NCI-H128 (cell line): ENCODE results near the gene ATCAY.
A peak's percentile ranks its signal among the peaks of the same experiment; 100 is the strongest.
"Not testable (repeated sequence)": the region's sequence is repeated elsewhere in the genome, so short reads cannot be mapped to it uniquely, and the experiment has no call there.

Source experiments
- DNase-seq: peaks from one replicate; lab custom pipeline; 2025; ENCODE audit not compliant: unreplicated experiment; lab: John Stamatoyannopoulos, UW

Gene ATCAY

DNA sequence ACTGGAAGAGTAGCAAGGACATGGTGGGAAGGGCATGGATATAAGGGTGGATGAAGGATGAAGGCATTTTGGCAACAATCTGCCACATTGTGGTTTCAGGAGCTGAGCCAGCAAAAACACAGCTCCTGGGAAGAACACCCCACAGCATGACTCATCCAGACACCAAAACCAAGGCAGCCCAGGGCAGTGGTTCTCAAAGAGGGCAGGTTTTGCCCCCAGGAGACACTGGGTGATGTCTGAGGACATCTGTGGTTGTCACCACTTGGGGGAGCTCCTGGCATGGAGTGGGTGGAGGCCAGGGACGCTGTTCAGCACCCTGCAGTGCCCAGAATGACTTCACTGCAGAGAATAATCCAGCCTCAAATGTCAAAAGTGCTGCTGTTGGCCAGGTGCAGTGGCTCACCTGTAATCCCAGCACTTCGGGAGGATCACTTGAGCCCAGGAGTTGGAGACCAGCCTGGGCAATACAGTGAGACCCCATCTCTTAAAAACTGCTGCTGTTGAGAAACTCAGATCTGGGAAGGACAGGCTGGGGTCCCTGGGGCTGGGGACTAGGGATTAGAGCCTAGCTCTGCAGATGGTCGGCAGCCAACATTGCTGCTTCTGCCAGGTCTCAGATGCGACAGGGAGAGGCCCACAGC lies 27.8 kb upstream of the ATCAY start:
- DNase-seq: no peak

DNA sequence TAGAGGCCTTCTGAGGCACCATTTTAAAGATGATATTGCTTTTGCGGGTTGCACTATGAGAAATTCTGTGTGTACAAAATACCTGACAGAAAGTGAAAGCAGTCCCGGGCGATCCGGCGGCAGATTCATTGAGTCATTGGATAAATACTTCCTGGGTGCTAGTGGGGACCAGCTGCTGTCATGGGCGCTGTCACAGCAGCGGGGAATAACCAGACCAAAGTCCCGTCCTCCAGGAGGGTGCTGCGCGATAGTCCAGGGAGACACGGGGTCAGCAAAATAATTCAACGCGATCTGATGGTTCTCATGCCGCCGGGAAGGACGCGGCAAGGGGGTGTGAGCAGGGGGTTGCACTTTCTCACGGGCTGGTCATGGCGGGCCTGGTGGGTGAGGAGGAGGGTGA lies 25.2 kb upstream of the ATCAY start:
- DNase-seq: no peak

DNA sequence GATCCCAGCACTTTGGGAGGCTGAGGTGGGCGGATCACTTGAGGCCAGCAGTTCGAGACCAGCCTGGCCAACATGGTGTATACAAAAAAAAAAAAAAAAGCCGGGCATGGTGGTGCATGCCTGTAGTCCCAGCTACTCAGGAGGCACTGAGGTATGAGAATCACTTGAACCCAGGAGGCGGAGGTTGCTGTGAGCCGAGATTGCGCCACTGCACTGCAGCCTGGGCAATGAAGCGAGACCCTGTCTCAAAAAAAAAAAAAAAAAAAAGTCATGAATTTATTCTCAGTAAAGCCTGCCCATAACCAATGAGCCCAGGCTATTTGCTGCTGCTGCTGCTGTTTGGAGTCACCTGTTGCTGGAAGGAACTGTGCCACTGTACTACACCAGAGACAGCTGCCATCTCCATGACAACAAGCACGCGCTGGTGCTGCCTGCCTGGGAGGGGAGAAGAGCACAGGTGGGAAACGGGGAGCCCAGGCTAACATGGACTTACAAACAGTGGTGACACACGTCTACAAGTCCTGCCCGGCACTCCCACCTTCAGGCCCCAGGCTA lies 23.0 kb upstream of the ATCAY start:
- DNase-seq: peak; percentile 49

DNA sequence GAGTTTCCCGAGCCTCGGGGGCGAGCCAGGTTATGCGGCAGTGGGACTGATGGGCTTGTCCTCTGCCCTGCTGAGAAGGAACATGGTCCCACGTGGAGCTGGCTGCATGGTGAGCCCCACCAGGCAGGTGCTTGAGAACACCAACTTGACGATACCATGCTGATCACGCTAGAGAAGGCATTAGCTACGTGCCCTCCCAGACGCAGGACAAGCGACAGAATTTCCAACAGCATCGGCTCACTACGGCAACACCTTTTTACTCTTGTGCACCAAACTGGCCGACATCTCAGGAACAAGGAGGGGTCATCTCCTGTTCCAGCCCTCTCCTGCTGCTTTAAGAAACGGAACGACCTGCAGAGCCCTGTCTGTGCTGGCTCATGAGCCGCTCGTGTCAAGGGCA lies 20.0 kb upstream of the ATCAY start:
- DNase-seq: no peak

DNA sequence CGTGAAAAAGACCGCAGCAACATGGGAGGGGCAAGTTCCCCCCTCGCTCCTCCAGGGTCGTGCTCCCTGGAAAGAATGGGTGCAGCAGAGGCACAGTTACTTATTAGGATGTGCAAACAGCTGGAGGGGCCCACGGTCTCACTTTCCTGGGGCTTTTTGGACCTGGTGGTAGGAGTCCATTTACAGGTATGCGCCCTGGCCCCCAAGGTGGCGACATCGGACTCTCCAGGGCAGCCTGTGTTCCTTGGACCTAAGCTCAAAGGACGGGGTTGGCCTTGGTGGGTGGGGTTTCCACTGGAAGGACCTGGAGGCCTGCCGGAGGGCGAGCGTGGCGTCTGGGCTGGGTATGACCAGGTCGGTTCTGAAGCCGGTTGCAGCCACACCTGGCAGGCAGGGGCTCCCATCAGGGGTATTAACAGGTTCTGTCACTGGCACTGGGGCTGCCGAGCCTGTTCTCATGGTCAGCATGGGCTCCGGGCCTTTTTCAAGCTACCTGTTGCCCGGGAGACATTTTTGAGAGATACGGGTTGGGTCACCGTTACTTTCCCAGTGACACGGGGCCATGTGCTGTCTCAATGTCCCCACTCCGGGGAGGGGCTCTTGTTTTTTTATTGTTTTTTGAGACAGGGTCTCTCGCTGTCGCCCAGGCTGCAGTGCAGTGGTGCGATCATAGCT lies 17.5 kb upstream of the ATCAY start:
- DNase-seq: no peak

DNA sequence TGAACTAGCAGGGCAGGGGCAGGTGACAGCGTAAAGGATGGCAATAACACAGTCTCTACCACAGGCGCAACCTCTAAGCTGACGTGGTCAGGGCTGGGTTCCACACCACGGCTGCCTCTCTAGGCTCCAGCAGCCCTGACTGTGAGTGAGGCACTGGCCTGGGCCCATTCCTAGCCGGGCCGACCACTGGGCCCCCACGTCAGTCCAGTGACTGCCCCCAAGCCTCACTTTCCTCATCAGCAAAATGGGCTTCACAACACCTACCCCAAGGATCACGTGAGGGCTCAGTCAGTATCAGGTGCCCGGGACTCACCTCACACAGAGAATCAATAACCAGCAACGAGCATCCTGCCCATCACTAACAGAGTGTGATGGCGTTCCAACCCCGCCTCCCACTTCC lies 16.8 kb upstream of the ATCAY start:
- DNase-seq: no peak

DNA sequence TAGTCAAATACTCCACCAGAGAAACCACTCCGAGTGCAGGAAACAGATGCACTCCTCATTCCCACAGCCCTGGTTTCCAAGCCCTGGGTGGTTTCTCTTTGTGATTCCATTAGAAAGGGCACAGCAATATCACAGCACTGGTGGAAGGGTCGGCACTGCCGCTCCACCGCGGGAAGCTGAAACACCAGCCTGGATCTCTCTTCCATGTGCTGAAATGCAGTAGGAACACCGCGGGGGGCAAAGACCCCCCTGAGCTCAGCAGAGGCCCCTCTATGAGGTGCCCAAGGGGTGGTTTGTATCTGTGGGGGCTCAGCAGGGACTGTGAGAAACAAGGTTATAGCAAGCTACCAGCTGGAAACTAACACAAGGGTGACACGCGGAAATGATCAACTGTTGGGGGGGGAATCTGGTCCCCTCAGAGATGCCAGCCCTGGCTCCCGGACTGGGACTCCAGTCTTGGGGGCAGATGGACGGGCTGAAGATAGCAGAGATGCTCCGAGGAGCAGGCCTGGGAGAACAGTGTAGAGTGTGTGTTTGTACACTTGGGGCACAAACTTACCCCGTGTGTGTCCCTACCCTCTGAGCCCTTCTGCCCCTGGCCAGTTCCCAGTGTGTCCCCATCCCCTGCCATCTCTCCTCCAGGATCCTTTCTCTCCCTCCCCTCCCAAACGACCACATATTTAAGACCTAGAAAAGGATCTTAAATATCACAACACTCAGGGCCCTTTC lies 13.4 kb upstream of the ATCAY start:
- no peak for DNase-seq

DNA sequence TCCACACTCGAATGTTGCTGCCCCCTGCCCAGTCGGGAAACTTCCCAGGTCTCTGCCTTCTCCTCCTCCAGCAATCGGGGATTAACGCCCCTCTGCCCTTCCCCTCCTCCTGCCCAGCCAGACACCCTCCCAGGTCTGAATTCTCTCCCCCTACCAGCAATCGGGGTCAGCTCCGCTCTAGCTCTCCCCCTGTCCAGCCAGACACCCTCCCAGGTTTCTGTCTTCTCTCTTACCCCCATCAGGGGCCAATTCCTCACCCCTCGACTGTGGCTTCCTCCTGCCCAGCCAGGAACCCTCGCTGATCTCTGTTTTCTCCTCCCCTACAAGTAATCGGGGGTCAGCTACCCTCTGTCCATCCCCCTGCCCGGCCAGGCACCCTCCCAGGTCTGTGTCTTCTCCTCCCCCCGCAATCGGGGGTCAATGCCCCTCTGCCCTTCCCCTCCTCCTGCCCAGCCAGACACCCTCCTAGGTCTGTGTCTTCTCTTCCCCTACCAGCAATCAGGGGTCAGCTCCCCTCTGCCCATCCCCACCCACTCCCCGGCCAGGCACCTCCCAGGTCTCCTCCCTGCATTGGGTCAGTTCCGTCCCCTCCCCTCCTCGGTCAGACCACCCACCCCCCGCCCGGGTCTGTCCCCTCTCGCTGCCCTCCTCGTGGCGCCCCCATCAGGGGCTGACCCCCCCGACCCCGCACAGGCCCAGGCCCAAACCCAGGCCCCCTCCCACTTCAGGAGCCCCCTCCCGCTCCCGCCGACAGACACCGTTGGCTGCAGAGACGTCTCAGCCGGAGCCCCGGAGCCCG lies 12.3 kb upstream of the ATCAY start:
- no peak for DNase-seq

DNA sequence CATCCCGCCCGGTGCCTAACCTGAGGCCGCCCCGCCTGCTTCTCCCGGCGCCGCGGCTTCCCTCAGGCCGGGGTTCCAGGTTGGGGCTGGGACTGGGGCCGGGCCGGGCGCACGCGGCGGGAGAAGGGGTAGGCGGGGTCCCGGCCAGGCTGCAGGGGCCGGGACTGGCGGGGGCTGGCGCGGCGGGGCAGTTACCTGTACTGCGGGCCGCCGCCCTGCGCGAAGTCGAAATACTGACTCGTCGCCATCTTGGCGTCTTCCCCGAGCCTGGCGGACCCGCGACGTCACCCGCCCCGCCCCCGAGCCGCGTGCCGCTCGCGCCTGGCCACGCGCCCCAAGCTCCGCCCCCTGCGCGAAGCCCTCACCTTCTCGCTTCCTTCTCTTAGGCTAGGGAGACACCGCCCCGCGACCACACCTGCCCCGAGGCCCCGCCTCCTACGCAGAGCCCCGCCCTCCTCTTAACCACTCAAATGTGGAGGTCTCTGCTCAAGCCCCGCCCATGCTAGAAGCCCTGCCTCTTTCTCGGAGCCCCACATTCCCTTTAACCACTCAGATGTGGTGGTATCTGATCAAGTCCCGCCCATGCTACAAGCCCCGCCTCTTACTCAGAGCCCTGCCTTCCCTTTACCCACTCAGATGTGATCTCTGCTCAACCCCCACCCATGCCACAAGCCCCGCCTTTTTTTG lies 11.6 kb upstream of the ATCAY start, which contains the start of gene ZFR2:
TSS of gene ZFR2 (minus strand) at position 269 of the 687 bp plus-strand sequence. CDS start at position 248, 21 bp downstream.
- DNase-seq: no peak

DNA sequence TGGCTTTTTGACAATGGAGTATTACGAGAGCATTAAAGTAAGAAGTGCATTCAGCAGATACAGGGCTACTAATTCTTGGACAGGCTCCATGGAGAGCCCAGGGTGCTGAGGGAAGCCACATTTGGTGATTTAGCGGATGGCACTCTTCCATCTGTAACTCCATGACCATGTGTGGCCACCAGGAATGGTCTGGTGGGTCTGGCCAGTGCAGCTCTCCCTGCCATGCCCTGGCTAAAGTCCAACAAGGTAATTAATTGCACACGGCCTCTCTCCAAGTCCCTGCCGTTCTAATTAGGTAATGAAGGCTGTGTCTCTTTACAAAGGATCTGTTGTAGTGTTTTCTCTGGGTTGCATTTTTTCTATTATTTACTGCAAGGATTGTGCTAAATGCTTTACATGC lies 7.3 kb upstream of the ATCAY start:
- DNase-seq: no peak

DNA sequence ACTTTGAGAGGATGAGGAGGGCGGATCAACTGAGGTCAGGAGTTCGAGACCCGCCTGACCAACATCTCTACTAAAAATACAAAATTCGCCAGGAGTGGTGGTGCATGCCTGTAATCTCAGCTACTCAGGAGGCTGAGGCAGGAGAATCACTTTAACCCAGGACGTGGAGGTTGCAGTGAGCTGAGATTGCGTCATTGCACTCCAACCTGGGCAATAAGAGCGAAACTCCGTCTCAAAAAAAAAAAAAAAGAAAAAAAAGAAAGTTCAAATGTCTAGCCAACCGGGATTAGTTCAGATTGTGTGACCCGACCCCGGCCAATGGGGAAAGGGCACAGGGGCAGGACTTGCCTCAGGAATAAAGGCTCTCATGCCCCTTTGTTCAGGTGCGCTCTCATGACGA lies 5.8 kb upstream of the ATCAY start:
- DNase-seq: not testable (repeated sequence)

DNA sequence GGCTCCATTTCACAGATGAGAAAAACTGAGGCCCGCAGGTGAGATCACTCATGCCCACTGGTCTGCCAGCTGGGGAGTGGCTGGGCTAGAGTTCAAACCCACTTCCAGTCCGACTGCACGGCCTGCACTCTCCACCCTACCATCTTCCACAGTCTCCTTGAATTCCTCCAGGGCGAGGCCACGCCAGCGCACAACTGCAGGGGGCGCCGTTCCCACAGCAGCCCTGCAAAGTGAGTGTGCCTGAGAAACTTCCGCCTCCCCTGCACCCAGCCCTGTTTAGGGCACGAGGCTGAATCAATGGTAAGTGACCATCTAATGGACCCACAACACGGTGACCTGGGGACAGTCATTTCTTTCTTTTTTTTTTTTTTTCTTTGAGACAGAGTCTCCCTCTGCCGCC lies 829 bp upstream of the ATCAY start:
- no peak for DNase-seq

DNA sequence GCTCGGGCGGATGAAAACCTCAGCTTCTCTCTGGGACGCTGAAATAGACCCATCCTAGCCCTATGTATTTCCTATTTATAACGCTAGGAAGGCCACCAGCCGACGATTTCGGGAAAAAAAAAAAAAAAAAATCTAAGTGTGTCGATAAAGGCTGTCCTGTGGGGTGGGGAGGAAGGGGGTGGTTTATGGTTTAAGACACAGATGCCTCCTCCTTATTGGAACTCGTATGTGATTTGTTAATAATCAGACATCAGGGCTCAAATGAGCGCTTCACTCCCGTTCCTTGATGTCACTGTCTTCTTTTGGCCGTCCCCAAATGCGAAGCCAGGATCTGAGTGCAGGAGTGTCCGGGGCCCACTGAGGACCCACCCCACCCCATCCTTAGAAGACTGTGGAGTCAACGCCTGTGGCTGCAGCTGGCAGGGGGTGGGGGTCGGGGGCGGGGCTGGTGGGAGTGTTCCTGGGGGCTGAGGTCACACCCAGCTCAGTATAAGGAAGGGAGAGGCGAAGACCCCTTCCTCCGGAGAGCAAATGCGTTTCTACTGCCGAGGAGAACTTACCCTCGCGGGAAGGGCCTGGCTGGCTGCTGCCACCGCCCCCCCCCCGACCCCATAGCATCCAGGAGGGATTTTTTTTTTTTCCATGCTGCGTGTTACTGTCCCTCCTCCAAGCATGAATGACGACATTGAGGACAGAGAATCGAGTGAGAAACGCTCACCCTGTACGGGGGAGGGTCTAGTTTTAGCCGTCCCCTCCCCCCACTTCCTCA lies 971 bp downstream of the ATCAY start:
- DNase-seq: no peak

DNA sequence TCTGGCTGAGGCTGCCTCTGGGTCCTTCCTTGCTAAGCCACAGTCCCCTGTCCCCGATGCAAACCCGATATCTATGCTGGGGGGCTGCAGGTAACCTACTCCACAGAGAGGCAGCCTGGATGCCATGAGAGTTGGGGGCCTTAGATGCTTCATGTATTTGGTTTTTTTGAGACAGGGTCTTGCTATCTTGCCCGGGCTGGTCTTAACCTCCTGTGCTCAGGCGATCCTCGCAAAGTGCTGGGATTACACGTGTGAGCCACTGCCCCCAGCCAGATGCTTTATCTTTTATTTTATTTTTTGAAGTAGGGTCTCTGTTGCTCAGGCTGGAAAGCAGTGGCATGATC lies 1.5 kb downstream of the ATCAY start:
- no peak for DNase-seq

DNA sequence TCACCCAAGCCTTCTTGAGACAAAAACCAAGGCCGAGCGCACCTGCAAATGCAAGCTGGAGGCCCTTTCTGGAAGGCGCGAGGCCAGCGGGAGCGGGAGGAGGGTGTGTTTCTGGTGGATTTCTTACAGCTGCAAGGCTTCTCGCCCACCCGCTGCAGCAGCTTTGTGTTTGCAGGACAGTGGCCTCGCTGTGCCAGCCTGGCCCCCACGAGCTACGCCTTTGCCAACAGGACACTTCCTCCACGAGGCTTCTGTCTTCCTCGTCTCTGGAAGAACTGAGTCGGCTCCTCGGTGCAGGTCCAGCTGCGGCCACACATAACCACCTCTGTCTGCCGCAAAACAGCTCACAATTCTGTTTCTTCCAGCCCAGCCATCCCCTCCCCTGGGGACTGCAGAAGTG lies 10.1 kb downstream of the ATCAY start:
- DNase-seq: no peak

DNA sequence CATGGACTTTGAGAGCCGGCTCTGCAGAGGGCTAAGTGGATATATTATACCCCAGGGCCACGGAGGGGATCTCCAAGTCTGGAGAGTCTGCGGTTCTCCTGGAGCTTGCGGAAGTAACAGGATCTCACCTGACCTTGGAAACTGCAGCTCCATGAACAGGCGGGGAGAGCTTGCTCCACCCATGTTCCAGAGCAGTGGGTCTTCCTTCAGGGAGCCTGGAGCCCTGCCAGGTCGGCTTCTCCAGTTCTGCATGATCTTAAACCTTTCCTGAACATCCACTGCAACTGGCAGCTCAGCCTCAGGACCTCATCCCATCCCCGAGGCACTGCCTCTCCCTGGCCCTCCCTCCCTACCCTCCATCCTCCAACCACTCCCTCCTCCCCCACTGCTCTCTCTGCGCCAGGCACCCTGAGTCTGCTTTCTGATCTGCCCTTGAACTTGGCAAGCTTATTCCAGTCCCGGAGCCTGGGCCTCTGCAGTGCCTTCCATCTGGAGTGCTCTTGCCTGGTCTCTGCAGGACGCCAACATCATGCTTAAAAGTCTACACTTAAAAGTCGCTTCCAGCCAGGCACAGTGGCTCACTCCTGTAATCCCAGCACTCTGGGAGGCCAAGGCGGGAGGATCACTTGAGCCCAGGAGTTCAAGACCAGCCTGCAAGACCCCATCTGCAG lies 13.2 kb downstream of the ATCAY start:
- DNase-seq: no peak

DNA sequence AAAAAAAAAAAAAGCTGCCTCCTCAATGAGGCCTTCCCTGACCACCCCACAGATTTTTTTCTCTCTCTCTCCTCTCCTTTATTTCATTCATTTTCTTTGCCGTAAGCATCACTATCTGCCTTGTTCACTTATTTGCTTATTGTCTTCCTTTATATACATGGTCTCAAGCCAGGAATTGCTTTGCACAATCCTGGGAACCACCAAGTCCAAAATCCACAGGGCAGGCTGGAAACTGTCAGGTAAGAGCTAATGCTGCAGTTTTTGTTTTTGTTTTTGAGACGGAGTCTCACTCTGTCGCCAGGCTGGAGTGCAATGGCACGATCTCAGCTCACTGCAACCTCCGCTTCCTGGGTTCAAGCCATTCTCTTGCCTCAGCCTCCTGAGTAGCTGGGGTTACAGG lies 14.5 kb downstream of the ATCAY start:
- DNase-seq: not testable (repeated sequence)

DNA sequence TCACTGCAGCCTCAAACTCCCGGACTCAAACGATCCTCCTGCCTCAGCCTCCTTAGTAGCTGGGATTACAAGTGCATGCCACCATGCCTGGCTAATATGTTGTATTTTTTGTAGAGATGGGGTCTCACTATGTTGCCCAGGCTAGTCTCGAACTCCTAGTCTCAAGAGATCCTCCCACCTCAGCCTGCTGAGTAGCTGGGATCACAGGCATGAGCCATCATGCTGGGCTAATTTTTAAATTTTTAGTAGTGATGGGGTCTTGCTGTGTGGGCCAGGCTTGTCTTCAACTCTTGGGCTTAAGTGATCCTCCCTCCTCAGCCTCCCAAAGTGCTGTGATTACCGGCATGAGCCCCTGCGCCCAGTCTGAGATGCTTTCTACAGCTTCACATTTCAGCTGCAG lies 15.3 kb downstream of the ATCAY start:
- DNase-seq: no peak

DNA sequence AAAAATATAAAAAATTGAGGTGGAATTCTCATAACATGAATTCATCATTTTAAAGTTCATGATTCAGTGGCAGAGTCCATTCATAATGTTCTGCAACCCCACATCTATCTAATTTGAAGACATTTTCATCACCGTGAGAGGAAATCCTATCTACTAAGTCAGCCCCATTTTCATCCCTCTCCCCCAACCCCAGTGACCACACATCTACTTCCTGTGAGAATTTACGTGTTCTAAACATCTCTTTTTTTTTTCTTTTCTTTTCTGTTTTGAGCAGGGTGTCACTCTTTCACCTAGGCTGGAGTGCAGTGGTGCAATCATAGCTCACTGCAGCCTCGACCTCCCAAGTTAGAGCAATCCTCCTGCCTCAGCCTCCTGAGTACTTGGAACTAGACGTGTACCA lies 17.5 kb downstream of the ATCAY start:
- DNase-seq: no peak
